Stimulated activated CD4-positive, alpha-beta T cell treated with anti-CD3 and anti-CD28 coated beads, Interleukin-12 subunit alpha, Interleukin-12 subunit beta, amount 100 ng/mL, for 4 hours (primary cell): ENCODE measurements around the gene WDR33.
"Not testable (repeated sequence)": the region's sequence is repeated elsewhere in the genome, so short reads cannot be mapped to it uniquely, and the experiment has no call there.

ENCODE experiments used
- DNase-seq: peaks from one replicate; pipeline ENCODE4 v3.0.0-alpha.2; 2020

The WDR33 gene

GRCh38 chr2:127807678-127808353 lies 3.2 kb downstream of the WDR33 start:
- no peak for DNase-seq

DNA sequence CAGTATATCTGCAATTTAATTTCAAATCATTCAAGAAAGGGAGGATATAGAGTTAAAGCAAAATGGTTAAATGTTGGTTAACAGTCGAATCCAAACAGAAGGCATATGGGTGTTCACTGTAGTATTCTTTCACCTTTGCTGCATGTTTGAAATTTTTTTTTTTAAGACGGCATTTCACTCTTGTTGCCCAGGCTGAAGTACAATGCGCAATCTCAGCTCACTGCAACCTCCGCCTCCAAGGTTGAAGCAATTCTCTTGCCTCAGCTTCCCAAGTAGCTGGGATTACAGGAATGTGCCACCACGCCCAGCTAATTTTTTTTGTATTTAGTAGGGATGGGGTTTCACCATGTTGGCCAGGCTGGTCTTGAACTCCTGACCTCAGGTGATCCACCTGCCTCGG lies 4.1 kb downstream of the WDR33 start:
- DNase-seq, result not testable (repeated sequence)

DNA sequence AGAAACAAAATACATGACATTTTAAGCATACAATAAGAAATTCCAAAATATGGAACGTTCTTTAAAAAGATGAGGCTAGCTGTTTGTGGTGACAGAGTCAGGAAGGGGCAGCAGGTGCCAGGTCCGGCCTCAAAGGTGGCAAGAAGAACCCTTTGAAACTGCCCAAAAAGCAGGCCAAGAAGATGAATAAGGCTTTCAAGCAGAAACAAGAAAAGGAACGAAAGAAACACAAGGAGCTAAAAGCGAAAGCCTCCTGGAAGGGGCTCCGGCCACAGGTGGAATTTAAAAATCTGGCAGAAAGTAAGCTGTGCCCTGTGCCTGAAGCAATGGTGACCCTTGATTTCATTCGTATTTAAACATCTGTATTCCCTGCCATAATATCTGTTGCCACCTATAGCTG lies 5.5 kb downstream of the WDR33 start:
- DNase-seq, result no peak

DNA sequence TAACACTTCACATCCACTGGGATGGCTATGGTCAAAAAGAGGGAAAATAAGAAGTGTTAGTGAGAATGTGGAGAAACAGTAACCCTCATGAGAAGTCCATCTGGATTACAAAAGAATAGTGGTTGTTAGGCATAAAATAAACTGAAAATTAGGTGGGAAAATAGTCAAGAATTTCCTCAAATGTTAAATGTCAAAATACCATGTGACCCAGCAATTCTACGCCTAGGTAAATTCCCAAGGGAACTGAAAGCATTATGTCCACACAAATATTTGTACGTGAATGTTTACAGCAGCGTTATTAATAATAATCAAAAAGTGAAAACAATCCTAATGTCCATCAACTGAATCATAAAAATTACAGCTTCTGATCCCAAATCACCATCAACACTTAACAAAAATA lies 11.0 kb downstream of the WDR33 start:
- no peak for DNase-seq

DNA sequence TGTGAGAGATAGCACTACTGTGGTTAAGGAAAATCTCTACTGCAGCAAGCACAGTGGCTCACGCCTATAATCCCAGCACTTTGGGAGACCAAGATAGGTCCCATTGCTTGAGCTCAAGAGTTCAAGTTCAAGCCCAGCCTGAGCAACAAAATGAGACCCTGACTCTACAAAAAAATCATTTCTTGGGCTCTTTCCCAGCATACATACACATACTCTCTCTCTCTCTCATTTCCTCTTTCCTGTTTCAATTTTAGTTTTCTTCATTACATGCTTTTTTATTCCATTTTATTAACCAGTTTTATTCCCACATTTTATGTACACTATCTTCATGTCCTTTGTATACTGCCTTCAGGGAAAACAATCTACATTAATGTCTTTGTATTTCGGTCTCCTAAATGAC lies 14.6 kb downstream of the WDR33 start:
- no peak for DNase-seq

DNA sequence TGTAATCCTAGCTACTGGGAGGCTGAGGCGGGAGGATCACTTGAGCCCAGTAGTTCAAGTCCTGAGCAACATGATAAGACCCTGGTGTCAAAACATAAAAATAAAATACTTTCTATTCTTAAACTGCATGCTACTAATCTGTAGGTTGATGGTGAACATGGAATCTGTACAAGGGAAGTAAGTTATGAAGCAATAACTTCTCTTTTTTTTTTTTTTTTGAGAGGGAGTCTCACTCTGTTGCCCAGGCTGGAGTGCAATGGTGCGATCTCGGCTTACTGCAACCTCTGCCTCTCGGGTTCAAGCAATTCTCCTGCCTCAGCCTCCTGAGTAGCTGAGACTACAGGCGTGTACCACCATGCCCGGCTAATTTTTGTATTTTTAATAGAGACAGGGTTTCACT lies 16.1 kb downstream of the WDR33 start:
- not testable (repeated sequence) for DNase-seq

DNA sequence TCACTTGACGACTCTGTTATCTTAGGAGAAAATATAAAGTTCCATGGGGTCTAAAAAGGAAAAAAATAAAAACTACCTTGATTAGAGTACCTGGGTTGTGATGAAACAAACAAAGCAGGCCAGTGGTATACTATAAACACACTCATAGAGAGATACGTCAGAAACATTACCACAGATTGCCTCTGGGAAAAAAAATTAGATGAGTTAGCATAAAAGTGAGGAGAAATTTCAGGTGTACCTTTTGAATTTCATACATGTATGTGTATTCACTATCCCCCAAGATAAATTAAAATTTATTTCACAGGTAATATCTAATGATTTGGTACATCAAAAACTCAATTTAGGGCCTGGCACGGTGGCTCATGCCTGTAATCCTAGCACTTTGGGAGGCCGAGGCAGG lies 18.2 kb downstream of the WDR33 start:
- DNase-seq, result no peak

GRCh38 chr2:127790694-127791529 lies 20.1 kb downstream of the WDR33 start:
- no peak for DNase-seq

DNA sequence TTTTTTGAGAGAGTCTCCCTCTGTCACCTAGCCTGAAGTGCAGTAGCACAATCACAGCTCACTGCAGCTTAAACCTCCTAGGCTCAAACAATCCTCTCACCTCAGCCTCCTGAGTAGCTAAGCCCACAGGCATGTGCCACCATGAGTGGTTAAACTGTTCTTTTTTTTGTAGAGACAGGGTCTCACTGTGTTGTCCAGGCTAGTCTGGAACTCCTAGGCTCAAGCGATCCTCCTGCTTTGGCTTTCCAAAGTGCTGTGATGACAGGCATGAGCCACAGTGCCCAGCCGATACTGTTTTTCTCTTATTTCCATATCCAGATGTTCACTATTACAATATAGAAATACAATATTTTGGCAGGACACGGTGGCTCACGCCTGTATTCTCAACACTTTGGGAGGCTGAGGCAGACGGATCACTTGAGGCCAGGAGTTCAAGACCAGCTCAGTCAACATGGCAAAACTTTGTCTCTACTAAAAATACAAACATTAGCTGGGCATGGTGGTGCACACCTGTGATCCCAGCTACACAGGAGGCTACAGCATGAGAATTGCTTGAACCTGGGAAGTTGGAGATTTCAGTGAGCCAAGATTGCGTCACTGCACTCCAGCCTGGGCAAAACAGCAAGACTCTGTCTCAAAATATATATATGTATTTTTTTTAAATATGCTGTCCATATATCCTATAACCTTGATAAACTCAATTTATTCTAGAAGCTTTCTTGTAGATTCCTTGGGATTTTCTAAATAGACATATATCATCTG lies 24.7 kb downstream of the WDR33 start:
- no peak for DNase-seq

- DNase-seq, result no peak
Observed at GRCh38 chr2:127784965-127785518, 25.9 kb downstream of the WDR33 start.

- no peak for DNase-seq
Observed at GRCh38 chr2:127783101-127783500, 27.9 kb downstream of the WDR33 start.

DNA sequence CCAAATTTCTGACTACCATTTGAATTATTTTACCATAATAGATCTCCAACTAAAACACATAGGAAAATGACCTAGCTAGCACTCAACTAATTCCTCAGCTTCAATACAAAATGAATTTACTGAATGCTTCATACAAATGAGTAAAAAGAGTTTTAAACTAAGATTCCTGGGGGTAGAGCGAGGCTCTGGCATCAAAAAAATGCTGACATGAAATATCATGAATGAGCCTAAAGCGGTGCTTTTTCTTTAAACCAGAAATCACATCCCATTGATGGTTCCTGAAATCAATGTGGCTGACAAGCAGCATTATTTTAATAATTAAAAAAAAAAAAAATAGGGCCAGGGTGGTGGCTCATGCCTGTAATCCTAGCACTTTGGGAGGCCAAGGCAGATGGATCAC lies 32.1 kb downstream of the WDR33 start:
- DNase-seq, result no peak

- no peak for DNase-seq
Observed at GRCh38 chr2:127778447-127778846, 32.5 kb downstream of the WDR33 start.

DNA sequence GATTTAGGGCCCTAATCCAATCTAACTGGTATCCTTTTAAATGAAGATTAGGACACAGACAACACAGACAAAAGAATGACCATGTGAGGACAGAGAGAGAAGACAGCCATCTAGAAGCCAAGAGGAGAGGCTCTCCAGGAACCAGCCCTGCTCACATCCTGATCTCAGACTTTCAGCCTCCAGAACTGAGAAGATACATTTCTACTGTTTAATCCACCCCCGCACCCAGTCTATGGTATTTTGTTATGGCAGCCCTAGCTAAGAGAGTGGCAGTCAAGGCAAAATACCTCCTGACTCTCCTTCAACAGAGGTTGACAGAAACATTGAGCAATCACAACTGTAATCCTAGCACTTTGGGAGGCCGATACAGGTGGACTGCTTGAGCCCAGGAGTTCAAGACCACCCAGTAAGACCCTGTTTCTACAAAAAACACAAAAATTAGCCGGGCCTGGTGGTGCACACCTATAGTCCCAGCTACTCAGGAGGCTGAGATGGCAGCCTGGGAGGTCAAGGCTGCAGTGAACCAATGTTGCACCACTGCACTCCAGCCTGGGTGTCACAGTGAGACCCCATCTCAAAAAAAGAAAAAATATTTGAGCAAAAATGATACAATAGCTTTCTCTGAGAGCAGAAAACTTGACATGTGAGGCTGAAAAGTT lies 34.7 kb downstream of the WDR33 start:
- DNase-seq, result no peak

DNA sequence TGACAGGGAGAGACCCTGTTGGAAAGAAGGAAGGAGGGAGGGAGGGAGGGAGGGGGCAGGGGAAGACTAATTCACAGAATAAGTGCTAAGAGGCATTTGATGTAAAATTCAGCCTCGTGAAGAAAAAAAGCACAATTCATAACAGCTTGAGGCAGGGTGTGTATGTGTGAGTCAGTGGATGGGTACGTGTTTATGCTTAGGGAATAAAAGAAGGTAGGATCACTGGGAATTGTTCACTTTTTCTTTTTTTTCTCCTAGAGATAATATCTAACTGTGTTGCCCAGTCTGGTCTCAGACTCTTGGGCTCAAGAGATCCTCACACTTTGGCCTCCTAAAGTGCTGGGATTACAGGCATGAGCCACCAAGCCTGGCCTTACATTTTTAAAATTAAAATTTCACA lies 39.2 kb downstream of the WDR33 start:
- no peak for DNase-seq

DNA sequence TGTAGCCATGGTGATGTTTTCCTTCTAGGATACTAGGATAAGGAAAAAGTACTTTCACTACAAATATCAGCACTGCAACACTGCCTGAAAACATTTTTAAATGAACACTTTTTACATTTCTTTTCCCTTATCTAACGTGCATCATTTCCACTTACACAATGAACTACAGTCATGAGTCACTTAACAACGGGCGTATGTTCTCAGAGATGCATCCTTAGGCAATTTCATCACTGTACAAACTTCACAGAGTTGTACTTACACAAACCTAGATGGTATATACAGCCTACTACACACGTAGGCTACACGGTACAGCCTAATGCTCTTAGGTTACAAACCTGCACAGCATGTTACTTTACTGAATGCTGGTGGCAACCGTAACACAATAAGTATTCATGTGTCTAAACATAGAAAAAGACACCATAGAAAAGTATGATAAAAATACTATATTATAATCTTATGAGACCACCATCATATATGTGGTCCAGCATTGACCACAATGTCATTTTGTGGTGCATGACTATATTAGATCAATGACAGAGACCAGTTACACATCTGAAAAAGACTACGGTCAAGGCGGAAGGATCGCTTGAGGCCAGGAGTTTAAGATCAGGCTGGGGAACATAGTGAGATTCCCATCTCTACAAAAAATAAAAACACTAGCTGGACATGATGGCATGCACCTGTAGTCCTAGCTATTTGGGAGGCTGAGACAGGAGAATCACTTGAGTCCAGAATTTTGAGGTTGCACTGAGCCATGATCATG lies 39.8 kb downstream of the WDR33 start:
- DNase-seq, result no peak

DNA sequence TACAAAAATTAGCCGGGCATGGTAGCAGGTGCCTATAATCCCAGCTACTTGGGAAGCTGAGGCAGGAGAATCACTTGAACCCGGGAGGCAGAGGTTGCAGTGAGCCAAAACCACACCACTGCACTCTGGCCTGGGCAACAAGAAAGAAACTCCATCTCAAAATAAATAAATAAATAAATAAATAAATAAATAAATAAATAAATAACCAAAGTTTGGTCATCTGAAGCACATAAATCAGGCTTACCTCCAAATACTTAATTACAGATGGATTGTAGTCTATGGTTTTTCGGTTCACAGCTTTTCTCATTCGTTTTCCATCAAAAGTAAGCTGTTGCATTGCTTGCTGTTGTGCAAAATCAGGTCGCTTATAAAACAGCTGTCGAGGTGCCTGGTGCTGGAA lies 40.4 kb downstream of the WDR33 start:
- DNase-seq, result not testable (repeated sequence)

DNA sequence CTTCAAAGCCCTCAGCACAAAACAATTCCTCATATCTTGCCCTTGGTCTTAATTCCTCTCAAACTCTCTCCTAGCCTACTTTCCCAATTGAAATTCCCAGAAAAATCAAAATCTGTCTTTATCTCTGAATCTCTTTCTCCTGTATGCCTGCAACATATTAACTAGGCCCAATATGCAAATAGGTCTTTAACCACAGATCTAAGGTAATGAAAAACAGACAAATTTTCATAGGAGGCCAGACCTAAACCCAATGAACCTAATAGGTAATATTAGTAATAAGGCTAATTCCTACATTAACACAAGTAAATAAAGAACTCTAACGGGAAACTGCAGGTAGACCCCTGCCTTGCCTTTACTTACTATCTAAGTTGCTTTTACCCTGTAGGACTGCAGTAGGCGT lies 41.4 kb downstream of the WDR33 start:
- no peak for DNase-seq

DNA sequence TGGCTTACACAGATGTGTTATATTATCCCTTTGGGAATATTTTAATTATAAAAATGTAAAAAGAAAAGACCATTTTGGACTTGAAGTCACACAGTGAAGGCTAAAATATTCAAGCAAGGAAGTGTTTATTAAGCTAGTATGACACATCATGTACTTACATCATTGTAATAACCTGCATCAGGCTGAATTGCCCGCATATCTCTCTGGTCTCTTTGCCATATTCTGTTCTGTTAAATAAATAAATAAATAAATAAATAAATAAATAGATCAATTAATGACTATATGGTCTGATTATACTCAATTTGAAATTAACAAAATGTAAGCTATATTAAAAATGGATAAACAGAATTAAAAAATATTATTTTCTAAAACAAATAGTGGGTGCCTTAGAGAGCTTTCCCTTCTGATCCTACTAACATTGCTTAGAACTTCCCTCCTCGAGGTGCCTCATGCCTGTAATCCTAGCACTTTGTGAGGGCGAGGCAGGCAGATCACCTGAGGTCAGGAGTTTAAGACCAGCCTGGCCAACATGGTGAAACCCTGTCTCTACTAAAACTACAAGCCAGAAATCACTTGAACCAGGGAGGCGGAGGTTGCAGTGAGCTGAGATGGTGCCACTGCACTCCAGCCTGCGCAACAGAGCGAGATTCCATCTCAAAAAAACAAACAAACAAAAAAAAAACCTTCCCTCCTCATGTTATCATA lies 42.0 kb downstream of the WDR33 start:
- DNase-seq, result no peak

GRCh38 chr2:127763776-127764175 lies 47.2 kb downstream of the WDR33 start:
- no peak for DNase-seq

- DNase-seq, result no peak
Observed at GRCh38 chr2:127762846-127763245, 48.1 kb downstream of the WDR33 start.
